Erythroblast (primary cell): ENCODE measurements around the gene HIF1A.

Source experiments
- GATA1 ChIP-seq: IDR thresholded peaks from 2 replicates; pipeline ENCODE4 v1.6.1; 2011; ENCODE audit warnings: low read depth, mild to moderate bottlenecking, control low read depth, low read length, moderate library complexity
- POLR2A ChIP-seq: IDR thresholded peaks from 2 replicates; pipeline ENCODE4 v1.6.1; 2011; ENCODE audit warnings: mild to moderate bottlenecking, low read length

DNA sequence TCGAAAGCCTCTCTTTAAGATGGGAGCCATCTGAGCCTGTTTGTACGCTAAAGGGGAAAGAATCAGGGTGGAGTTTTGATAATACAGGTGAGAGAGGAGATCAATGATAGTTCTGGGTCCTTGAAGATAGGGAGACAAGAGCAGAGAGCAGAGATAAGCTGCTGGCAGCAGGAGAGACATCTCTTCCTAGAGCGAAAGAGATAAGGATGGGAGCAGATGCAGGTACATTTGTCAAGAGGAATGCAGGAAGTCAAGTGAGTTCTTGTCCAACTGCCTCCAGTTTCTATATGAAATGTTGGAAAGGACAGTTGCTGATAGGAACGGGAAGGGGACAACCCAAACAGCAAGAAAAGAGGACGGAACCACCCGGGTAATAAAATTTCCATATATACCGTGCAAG lies 24.7 kb upstream of the HIF1A start:
- TF ChIP-seq POLR2A (no peak), GATA1 (no peak)
